Mesendoderm (in vitro differentiated cells): ENCODE data around the gene DSCAML1.

Experiments
- DNase-seq: peaks from one replicate; pipeline ENCODE4 v3.0.0; 2013
- H2AK5ac ChIP-seq: 2 replicates; pipeline ENCODE4 v1.6.1; 2013; ENCODE audit warnings: low read length, inconsistent platforms
- H2BK120ac ChIP-seq: 2 replicates; pipeline ENCODE4 v1.6.1; 2013; ENCODE audit warnings: low read depth, mild to moderate bottlenecking, low read length, moderate library complexity, mixed read lengths
- H2BK15ac ChIP-seq: replicated peaks from 2 replicates; pipeline ENCODE4 v1.6.1; 2013; ENCODE audit warnings: low read depth, mild to moderate bottlenecking, moderate library complexity
- H2BK5ac ChIP-seq: 2 replicates; pipeline ENCODE4 v1.6.1; 2013; ENCODE audit warnings: low read length, inconsistent platforms
- H3K18ac ChIP-seq: 2 replicates; pipeline ENCODE4 v1.6.1; 2013; ENCODE audit warnings: mild to moderate bottlenecking, low read length, mixed read lengths
- H3K23ac ChIP-seq: one replicate; pipeline ENCODE4 v1.6.1; 2013; ENCODE audit warnings: low read length
- H3K27ac ChIP-seq: 2 replicates; pipeline ENCODE4 v1.5.1; 2013; ENCODE audit warnings: low read depth, mild to moderate bottlenecking, inconsistent platforms, low read length, moderate library complexity
- H3K27me3 ChIP-seq: 2 replicates; pipeline ENCODE4 v1.6.1; 2013; ENCODE audit warnings: low read length, control low read depth, mild to moderate bottlenecking, inconsistent platforms; ENCODE audit not compliant: insufficient read depth, poor library complexity
- H3K36me3 ChIP-seq: 2 replicates; pipeline ENCODE4 v1.6.1; 2013; ENCODE audit warnings: low read length, inconsistent platforms; ENCODE audit not compliant: control insufficient read depth, insufficient read depth
- H3K4ac ChIP-seq: one replicate; pipeline ENCODE4 v1.6.1; 2013; ENCODE audit warnings: low read depth, mild to moderate bottlenecking, low read length, moderate library complexity
- H3K4me1 ChIP-seq: 2 replicates; pipeline ENCODE4 v1.6.1; 2013; ENCODE audit warnings: low read depth, low read length, inconsistent platforms; ENCODE audit not compliant: control insufficient read depth
- H3K4me2 ChIP-seq: 2 replicates; pipeline ENCODE4 v1.6.1; 2013; ENCODE audit warnings: low read length
- H3K4me3 ChIP-seq: 2 replicates; pipeline ENCODE4 v1.5.1; 2013; ENCODE audit warnings: mild to moderate bottlenecking, low read length
- H3K56ac ChIP-seq: one replicate; pipeline ENCODE4 v1.6.1; 2013; ENCODE audit warnings: low read length
- H3K79me1 ChIP-seq: 2 replicates; pipeline ENCODE4 v1.6.1; 2013; ENCODE audit warnings: low read length, inconsistent platforms
- H3K79me2 ChIP-seq: 2 replicates; pipeline ENCODE4 v1.6.1; 2013; ENCODE audit warnings: mild to moderate bottlenecking, low read length; ENCODE audit not compliant: control insufficient read depth, insufficient read depth
- H3K9ac ChIP-seq: 2 replicates; pipeline ENCODE4 v1.6.1; 2013; ENCODE audit warnings: low read length, inconsistent platforms
- H4K5ac ChIP-seq: one replicate; pipeline ENCODE4 v1.6.1; 2013; ENCODE audit warnings: low read length
- H4K8ac ChIP-seq: one replicate; pipeline ENCODE4 v1.6.1; 2013; ENCODE audit warnings: low read depth, mild to moderate bottlenecking, control low read depth, low read length, moderate library complexity
- WGBS: extraction: QIAGEN DNeasy Blood & Tissue Kit; methylation state at CpG from one replicate; pipeline ENCODE4 v1.1.7; 2013; ENCODE audit warnings: low lambda C conversion rate, missing lambda C conversion rate; ENCODE audit not compliant: insufficient coverage; ENCODE audit errors: extremely low coverage; 5-methylcytosine and 5-hydroxymethylcytosine counted together

DSCAML1 gene

DNA sequence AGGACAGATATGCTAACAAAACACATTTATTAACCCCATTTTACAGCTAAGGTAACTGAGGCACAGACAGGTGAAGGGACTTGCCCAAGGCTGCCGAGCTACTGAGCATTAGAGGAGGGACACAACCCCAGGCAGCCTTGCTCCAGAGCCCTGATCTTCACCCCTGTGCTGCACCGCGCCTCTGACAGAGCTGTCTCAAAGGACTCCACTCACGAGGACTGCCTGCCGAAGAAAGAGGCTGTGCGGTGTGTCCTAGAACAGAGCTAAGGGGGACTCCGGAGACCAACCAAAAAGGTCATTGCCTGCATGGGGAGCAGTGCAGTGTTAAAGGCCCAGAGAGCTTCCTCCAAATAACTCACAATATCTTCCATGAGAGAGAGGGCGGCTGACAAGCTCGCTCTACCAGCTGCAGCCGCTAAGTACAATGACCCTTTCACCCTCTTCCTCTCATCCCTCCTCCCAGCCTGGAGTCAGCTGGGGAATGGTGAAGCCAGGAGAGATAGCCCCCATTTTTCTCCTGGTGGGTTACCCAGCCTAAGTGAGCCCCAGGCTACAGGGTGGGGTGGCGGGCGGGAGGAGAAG lies 119.2 kb downstream of the DSCAML1 start:
- no peaks in the 10 kb centered on the region for H3K4me1 ChIP-seq
- DNase-seq, result no peak

DNA sequence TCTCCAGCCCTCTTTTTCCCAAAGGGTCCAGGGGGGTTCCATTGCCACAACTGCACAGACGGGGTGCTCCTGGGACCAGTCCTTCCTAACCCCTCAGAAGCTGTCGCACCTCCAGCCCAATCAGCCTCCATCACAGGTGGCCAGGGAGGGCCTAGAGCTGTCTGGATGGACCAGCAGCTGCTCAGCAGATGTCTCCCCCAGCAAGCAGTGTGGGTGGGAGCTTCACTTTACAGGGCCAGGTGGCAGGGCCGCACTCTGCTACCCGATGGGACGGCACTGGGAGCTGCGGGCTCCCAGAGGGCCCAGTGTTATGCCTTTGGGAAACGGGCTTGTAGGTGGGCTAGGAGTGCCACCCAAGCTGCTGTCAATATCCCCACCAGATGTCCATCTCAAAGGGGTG lies 120.5 kb downstream of the DSCAML1 start:
- Histone ChIP-seq H3K56ac (no peak overlapping the region), H2BK15ac (no peak overlapping the region), H3K4me2 (no peak overlapping the region), H3K18ac (no peak overlapping the region), H3K23ac (no peak overlapping the region), H2BK120ac (no peak overlapping the region), H3K4me1 (no peaks in the 10 kb centered on the region), H4K5ac (no peak overlapping the region), H2AK5ac (no peak overlapping the region), H3K27ac (no peak overlapping the region), H3K9ac (no peak overlapping the region), H3K79me1 (no peaks in the 10 kb centered on the region), H4K8ac (no peak overlapping the region), H2BK5ac (no peak overlapping the region), H3K79me2 (no peaks in the 10 kb centered on the region), H3K27me3 (no peaks in the 10 kb centered on the region), H3K36me3 (no peaks in the 10 kb centered on the region), H3K4me3 (no peak overlapping the region), H3K4ac (no peak overlapping the region)
- no CpG with 5 or more reads among the region's 7 CpGs for WGBS
- no peak for DNase-seq

More for the DNA sequence above, 119.2 kb downstream of the DSCAML1 start:
- Histone ChIP-seq H3K79me2 (no peaks in the 10 kb centered on the region), H4K8ac (no peak overlapping the region), H2BK15ac (no peak overlapping the region), H4K5ac (no peak overlapping the region), H2BK120ac (no peak overlapping the region), H2BK5ac (no peak overlapping the region), H3K18ac (no peak overlapping the region), H3K36me3 (no peaks in the 10 kb centered on the region), H3K4me3 (no peak overlapping the region), H3K4me2 (no peak overlapping the region), H3K23ac (no peak overlapping the region), H3K79me1 (no peaks in the 10 kb centered on the region), H3K27ac (no peak overlapping the region), H3K27me3 (no peaks in the 10 kb centered on the region), H3K4ac (no peak overlapping the region), H3K56ac (no peak overlapping the region), H3K9ac (no peak overlapping the region), H2AK5ac (no peak overlapping the region)
- WGBS, result no CpG with 5 or more reads among the region's 12 CpGs

DNA sequence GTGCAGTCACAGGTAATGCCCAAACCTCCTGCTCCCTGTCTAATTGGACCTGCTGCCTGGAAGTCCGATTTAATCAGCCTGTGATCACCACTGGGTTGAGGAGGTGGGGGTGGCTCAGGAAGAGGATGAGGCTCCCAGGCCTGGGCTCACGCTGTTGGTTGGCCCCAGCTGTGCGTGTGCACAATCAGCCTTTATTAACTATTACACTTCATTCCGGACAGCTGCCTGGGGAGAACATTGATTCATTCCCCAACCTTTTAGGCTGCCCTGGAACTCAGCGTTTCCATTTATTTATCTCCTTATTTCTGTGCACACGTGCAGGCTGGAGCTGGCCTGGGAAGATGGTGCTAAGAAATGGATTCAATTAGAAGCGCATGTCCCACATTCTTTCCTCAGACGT lies 123.4 kb downstream of the DSCAML1 start:
- H3K56ac ChIP-seq, result no peak overlapping the region
- no peak overlapping the region for H3K9ac ChIP-seq
- H3K27ac ChIP-seq, result no peak overlapping the region
- H3K23ac ChIP-seq, result no peak overlapping the region
- no peak overlapping the region for H4K8ac ChIP-seq
- no peaks in the 10 kb centered on the region for H3K79me2 ChIP-seq
- H3K4ac ChIP-seq, result no peak overlapping the region
- H3K4me2 ChIP-seq, result no peak overlapping the region
- H3K27me3 ChIP-seq, result no peaks in the 10 kb centered on the region
- H2BK120ac ChIP-seq, result no peak overlapping the region
- H3K36me3 ChIP-seq, result no peaks in the 10 kb centered on the region
- no peak overlapping the region for H2BK5ac ChIP-seq
- no peak overlapping the region for H3K18ac ChIP-seq
- H2AK5ac ChIP-seq, result no peak overlapping the region
- peaks cover 3% of the 10 kb centered on the region for H3K4me1 ChIP-seq
- H2BK15ac ChIP-seq, result no peak overlapping the region
- no peak overlapping the region for H4K5ac ChIP-seq
- DNase-seq, result no peak
- WGBS, result no CpG with 5 or more reads among the region's 8 CpGs
- H3K79me1 ChIP-seq, result no peaks in the 10 kb centered on the region
- no peak overlapping the region for H3K4me3 ChIP-seq

DNA sequence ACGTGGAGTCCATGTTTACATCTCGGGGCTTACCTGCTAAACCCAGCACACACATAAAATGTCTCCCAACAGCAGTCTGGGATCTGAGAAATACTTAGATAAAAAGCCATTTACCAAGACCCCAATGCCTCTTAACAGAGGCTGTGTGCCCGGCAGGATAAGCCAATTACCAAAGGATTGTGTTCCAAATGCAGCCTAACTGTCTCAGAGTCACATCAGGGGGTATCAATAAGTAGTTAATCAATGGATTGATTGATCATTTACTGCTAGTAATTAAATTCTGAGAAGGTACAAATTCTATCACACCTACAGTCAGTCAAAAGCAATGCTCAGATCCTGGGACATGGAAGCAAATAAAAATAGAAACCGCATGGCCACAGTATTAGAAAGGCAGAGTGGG lies 125.6 kb downstream of the DSCAML1 start:
- Histone ChIP-seq H3K4ac (no peak overlapping the region), H2AK5ac (no peak overlapping the region)

DNA sequence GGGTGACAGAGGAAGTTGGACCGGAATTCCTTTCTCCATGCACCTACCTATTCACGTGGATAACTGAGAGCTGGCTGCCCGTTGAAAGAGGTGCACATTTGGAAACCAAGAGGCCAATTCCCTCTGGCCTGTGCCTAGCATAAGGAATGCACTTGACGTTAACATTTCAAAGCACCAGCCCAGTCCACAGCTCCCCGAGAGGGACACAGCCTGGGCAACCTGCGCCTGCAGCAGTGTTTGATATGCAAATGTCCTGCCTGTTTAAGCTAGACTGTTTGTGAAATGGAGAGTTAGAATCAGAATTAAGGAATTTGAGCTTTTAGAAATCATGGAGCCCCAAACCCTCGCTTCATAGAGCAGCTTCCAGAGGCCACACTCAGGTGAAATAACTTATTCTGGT lies 126.1 kb downstream of the DSCAML1 start:
- Histone ChIP-seq H2BK5ac (no peak overlapping the region), H4K5ac (no peak overlapping the region), H3K79me1 (no peaks in the 10 kb centered on the region), H3K4ac (no peak overlapping the region), H4K8ac (no peak overlapping the region), H2BK15ac (no peak overlapping the region), H3K56ac (no peak overlapping the region), H3K36me3 (no peaks in the 10 kb centered on the region), H3K27me3 (no peaks in the 10 kb centered on the region), H3K4me1 (peaks cover 3% of the 10 kb centered on the region), H3K27ac (no peak overlapping the region), H3K23ac (no peak overlapping the region), H3K79me2 (no peaks in the 10 kb centered on the region), H2BK120ac (no peak overlapping the region), H3K4me2 (no peak overlapping the region), H3K4me3 (no peak overlapping the region), H3K9ac (no peak overlapping the region), H3K18ac (no peak overlapping the region), H2AK5ac (no peak overlapping the region)
- no CpG with 5 or more reads among the region's 7 CpGs for WGBS
- peak; percentile 28 for DNase-seq

More for the DNA sequence above, 125.6 kb downstream of the DSCAML1 start:
- Histone ChIP-seq H2BK15ac (no peak overlapping the region), H3K56ac (no peak overlapping the region), H3K36me3 (no peaks in the 10 kb centered on the region), H3K23ac (no peak overlapping the region), H3K79me2 (no peaks in the 10 kb centered on the region), H4K5ac (no peak overlapping the region), H4K8ac (no peak overlapping the region), H3K79me1 (no peaks in the 10 kb centered on the region), H3K27ac (no peak overlapping the region), H3K9ac (no peak overlapping the region), H3K4me3 (no peak overlapping the region), H3K18ac (no peak overlapping the region), H2BK120ac (no peak overlapping the region), H3K27me3 (no peaks in the 10 kb centered on the region), H3K4me1 (peaks cover 3% of the 10 kb centered on the region), H3K4me2 (no peak overlapping the region), H2BK5ac (no peak overlapping the region)
- DNase-seq, result no peak
- no CpG with 5 or more reads among the region's 4 CpGs for WGBS

DNA sequence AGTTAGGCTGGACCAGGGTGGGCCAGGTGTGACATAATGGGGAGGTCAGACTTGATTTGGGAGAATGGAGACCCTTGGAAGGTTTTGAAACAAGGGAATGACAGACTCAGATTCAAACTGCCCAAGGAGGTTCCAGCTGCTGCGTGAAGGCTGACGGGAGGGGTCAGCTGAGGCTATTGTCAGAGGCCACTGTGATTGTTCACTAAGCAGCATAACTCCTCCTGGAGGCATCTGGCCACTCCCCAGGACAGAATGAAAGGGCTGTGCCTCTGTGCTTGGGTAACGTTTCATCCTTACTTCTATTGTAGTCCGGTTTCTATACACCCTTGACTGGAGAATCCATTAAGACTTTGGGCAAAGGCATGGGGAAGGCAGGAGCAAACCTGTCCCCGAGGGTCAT lies 126.6 kb downstream of the DSCAML1 start:
- Histone ChIP-seq H3K79me1 (no peaks in the 10 kb centered on the region), H3K79me2 (no peaks in the 10 kb centered on the region), H3K23ac (no peak overlapping the region), H2BK5ac (no peak overlapping the region), H3K4me1 (peaks cover 3% of the 10 kb centered on the region), H3K36me3 (no peaks in the 10 kb centered on the region), H3K27ac (no peak overlapping the region), H4K5ac (no peak overlapping the region), H3K27me3 (no peaks in the 10 kb centered on the region), H3K56ac (no peak overlapping the region), H2BK120ac (no peak overlapping the region), H4K8ac (no peak overlapping the region), H3K18ac (no peak overlapping the region), H2BK15ac (no peak overlapping the region), H2AK5ac (no peak overlapping the region), H3K4me2 (no peak overlapping the region), H3K9ac (no peak overlapping the region), H3K4ac (no peak overlapping the region), H3K4me3 (no peak overlapping the region)
- no peak for DNase-seq
- WGBS, result no CpG with 5 or more reads among the region's 5 CpGs
